Esophagus muscularis mucosa (tissue), 3 donors: ENCODE measurements around the gene AHSG.

Experiments used
- CTCF ChIP-seq, 3 experiments: fragments of 200-600 bp in 2 of 3; fragments of 450-650 bp in 1 of 3; sonication (generic) in 2 of 3; IDR thresholded peaks; one replicate each; pipeline ENCODE4 v1.5.1; 2017 to 2019; ENCODE audit warnings: antibody characterized with exemption in 3 of 3, mild to moderate bottlenecking in 2 of 3, moderate library complexity in 1 of 3
- EP300 ChIP-seq: sonication (generic); formaldehyde crosslinking; IDR thresholded peaks from one replicate; pipeline ENCODE4 v1.6.1; 2017; ENCODE audit warnings: antibody characterized with exemption

- no peak for TF ChIP-seq EP300
- TF ChIP-seq CTCF (IDR thresholded peaks at IDR 0.05), result no peak
These were observed 50.7 kb downstream of the AHSG start for GRCh38 chr3:186663361-186664118.
